ENCODE data around the gene COA6. TPM values are rescaled to one million over a fixed set of nuclear protein-coding genes. Genes with fewer than 3 reads are reported as not detected.

Gene COA6
- total and polyA plus RNA-seq, 2 of the 8 experiments (the other 6 are each of a cell fraction or from before 2014, with no cell fraction given), result 22.9 to 44.9 TPM

DNA sequence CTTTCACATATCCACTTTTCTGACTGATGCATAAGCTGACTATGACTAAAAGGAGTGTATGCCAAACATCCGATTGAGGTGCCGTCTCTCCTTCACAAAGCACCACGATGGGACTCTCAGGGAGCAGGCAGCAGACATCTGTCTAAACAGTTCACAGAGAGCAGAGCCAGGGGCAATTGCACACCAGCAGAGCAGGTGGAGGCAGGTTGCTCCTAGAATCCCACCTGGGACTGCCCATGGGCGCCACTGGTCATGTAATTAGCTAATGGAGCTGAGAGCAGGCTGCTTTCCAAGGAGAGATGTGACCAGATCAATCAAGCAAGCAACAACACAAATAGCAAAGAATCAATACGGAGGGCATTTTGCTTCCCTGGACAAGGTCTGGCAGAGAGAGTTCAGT lies 30.5 kb upstream of the COA6 start (continued):
- TF ChIP-seq, protein P1, sequence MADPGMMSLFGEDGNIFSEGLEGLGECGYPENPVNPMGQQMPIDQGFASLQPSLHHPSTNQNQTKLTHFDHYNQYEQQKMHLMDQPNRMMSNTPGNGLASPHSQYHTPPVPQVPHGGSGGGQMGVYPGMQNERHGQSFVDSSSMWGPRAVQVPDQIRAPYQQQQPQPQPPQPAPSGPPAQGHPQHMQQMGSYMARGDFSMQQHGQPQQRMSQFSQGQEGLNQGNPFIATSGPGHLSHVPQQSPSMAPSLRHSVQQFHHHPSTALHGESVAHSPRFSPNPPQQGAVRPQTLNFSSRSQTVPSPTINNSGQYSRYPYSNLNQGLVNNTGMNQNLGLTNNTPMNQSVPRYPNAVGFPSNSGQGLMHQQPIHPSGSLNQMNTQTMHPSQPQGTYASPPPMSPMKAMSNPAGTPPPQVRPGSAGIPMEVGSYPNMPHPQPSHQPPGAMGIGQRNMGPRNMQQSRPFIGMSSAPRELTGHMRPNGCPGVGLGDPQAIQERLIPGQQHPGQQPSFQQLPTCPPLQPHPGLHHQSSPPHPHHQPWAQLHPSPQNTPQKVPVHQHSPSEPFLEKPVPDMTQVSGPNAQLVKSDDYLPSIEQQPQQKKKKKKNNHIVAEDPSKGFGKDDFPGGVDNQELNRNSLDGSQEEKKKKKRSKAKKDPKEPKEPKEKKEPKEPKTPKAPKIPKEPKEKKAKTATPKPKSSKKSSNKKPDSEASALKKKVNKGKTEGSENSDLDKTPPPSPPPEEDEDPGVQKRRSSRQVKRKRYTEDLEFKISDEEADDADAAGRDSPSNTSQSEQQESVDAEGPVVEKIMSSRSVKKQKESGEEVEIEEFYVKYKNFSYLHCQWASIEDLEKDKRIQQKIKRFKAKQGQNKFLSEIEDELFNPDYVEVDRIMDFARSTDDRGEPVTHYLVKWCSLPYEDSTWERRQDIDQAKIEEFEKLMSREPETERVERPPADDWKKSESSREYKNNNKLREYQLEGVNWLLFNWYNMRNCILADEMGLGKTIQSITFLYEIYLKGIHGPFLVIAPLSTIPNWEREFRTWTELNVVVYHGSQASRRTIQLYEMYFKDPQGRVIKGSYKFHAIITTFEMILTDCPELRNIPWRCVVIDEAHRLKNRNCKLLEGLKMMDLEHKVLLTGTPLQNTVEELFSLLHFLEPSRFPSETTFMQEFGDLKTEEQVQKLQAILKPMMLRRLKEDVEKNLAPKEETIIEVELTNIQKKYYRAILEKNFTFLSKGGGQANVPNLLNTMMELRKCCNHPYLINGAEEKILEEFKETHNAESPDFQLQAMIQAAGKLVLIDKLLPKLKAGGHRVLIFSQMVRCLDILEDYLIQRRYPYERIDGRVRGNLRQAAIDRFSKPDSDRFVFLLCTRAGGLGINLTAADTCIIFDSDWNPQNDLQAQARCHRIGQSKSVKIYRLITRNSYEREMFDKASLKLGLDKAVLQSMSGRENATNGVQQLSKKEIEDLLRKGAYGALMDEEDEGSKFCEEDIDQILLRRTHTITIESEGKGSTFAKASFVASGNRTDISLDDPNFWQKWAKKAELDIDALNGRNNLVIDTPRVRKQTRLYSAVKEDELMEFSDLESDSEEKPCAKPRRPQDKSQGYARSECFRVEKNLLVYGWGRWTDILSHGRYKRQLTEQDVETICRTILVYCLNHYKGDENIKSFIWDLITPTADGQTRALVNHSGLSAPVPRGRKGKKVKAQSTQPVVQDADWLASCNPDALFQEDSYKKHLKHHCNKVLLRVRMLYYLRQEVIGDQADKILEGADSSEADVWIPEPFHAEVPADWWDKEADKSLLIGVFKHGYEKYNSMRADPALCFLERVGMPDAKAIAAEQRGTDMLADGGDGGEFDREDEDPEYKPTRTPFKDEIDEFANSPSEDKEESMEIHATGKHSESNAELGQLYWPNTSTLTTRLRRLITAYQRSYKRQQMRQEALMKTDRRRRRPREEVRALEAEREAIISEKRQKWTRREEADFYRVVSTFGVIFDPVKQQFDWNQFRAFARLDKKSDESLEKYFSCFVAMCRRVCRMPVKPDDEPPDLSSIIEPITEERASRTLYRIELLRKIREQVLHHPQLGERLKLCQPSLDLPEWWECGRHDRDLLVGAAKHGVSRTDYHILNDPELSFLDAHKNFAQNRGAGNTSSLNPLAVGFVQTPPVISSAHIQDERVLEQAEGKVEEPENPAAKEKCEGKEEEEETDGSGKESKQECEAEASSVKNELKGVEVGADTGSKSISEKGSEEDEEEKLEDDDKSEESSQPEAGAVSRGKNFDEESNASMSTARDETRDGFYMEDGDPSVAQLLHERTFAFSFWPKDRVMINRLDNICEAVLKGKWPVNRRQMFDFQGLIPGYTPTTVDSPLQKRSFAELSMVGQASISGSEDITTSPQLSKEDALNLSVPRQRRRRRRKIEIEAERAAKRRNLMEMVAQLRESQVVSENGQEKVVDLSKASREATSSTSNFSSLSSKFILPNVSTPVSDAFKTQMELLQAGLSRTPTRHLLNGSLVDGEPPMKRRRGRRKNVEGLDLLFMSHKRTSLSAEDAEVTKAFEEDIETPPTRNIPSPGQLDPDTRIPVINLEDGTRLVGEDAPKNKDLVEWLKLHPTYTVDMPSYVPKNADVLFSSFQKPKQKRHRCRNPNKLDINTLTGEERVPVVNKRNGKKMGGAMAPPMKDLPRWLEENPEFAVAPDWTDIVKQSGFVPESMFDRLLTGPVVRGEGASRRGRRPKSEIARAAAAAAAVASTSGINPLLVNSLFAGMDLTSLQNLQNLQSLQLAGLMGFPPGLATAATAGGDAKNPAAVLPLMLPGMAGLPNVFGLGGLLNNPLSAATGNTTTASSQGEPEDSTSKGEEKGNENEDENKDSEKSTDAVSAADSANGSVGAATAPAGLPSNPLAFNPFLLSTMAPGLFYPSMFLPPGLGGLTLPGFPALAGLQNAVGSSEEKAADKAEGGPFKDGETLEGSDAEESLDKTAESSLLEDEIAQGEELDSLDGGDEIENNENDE (IDR thresholded peaks at IDR 0.05; ENCODE audit: insufficient replicate concordance, low read length), result no peak
- TF ChIP-seq TAF1 (IDR thresholded peaks at IDR 0.05; ENCODE audit: low read depth, low read length) (no peak), ASH2L (IDR thresholded peaks at IDR 0.05; ENCODE audit: low read length) (no peak), GABPA (IDR thresholded peaks at IDR 0.05; ENCODE audit: borderline replicate concordance, insufficient read depth, low read length) (no peak), CBX5 (IDR thresholded peaks at IDR 0.05; ENCODE audit: low read depth, low read length) (no peak), BACH1 (IDR thresholded peaks at IDR 0.05; ENCODE audit: low read length) (no peak), RFX5 (IDR thresholded peaks at IDR 0.05; ENCODE audit: borderline replicate concordance, low read depth, low read length) (no peak), NRF1 (IDR thresholded peaks at IDR 0.05; ENCODE audit: low read depth, low read length) (no peak), ZNF274 (IDR thresholded peaks at IDR 0.05; ENCODE audit: borderline replicate concordance, extremely low read depth, low read length) (no peak), SP1 (IDR thresholded peaks at IDR 0.05; ENCODE audit: low read depth, low read length) (no peak)
- TF ChIP-seq, protein P2, sequence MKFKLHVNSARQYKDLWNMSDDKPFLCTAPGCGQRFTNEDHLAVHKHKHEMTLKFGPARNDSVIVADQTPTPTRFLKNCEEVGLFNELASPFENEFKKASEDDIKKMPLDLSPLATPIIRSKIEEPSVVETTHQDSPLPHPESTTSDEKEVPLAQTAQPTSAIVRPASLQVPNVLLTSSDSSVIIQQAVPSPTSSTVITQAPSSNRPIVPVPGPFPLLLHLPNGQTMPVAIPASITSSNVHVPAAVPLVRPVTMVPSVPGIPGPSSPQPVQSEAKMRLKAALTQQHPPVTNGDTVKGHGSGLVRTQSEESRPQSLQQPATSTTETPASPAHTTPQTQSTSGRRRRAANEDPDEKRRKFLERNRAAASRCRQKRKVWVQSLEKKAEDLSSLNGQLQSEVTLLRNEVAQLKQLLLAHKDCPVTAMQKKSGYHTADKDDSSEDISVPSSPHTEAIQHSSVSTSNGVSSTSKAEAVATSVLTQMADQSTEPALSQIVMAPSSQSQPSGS (IDR thresholded peaks at IDR 0.05; ENCODE audit: low read length), result no peak

Data from H1 (cell line).